Glutamatergic neuron (in vitro differentiated cells): Measurements from ENCODE around the gene AKNA. TPM values are rescaled to one million over a fixed set of nuclear protein-coding genes. Genes with fewer than 3 reads are reported as not detected.
"Not testable (repeated sequence)": the region's sequence is repeated elsewhere in the genome, so short reads cannot be mapped to it uniquely, and the experiment has no call there.

ENCODE experiments used
- DNase-seq: peaks from one replicate; pipeline ENCODE4 v3.0.0; 2022
- H3K27ac Mint-ChIP-seq: one replicate; pipeline ENCODE4 v1.8.0; 2020; ENCODE audit warnings: mild to moderate bottlenecking, mixed read lengths, inconsistent platforms; ENCODE audit not compliant: unreplicated experiment
- H3K27me3 Mint-ChIP-seq: one replicate; pipeline ENCODE4 v1.8.0; 2020; ENCODE audit warnings: mild to moderate bottlenecking, moderate library complexity, mixed read lengths, inconsistent platforms; ENCODE audit not compliant: unreplicated experiment
- H3K36me3 Mint-ChIP-seq: one replicate; pipeline ENCODE4 v1.8.0; 2020; ENCODE audit warnings: mild to moderate bottlenecking, mixed read lengths, inconsistent platforms; ENCODE audit not compliant: unreplicated experiment
- H3K4me1 Mint-ChIP-seq: one replicate; pipeline ENCODE4 v1.8.0; 2020; ENCODE audit warnings: mild to moderate bottlenecking, low read depth, mixed read lengths, inconsistent platforms; ENCODE audit not compliant: unreplicated experiment
- H3K4me3 Mint-ChIP-seq: one replicate; pipeline ENCODE4 v1.8.0; 2020; ENCODE audit warnings: mild to moderate bottlenecking, mixed read lengths, inconsistent platforms; ENCODE audit not compliant: unreplicated experiment
- H3K9me3 Mint-ChIP-seq: one replicate; pipeline ENCODE4 v1.8.0; 2020; ENCODE audit warnings: mild to moderate bottlenecking, moderate library complexity, mixed read lengths, inconsistent platforms; ENCODE audit not compliant: unreplicated experiment
- CTCF ChIP-seq: fragments of 200-600 bp; sonication (generic); IDR thresholded peaks from one replicate; pipeline ENCODE4 v1.5.0; 2021; ENCODE audit not compliant: partially characterized antibody, unreplicated experiment
- total RNA-seq: library from RNA; stranded (reverse); fragmentation: NEBNext Ultra II Directional; extraction: Animal tissue kit (Norgen Biotek cat#: 25700); gene quantifications from one replicate; pipeline ENCODE4 v1.2.1, GENCODE V29; 2021; ENCODE audit not compliant: unreplicated experiment

Gene AKNA
- total RNA-seq, 1 donor from 2014 or later = 32.6 TPM

GRCh38 chr9:114335745-114336144 lies 52.0 kb downstream of the AKNA start:
- no peaks in the 10 kb centered on the region for H3K4me1 Mint-ChIP-seq
- TF ChIP-seq CTCF = no peak
- no peak overlapping the region for H3K27ac Mint-ChIP-seq
- H3K9me3 Mint-ChIP-seq = peaks cover 2% of the 10 kb centered on the region
- H3K36me3 Mint-ChIP-seq = no peaks in the 10 kb centered on the region
- no peak overlapping the region for H3K4me3 Mint-ChIP-seq
- DNase-seq = no peak
- no peaks in the 10 kb centered on the region for H3K27me3 Mint-ChIP-seq

GRCh38 chr9:114334490-114334889 lies 53.3 kb downstream of the AKNA start:
- Mint-ChIP-seq H3K36me3 (no peaks in the 10 kb centered on the region), H3K4me3 (no peak overlapping the region), H3K27me3 (no peaks in the 10 kb centered on the region), H3K27ac (no peak overlapping the region), H3K4me1 (no peaks in the 10 kb centered on the region), H3K9me3 (peaks cover 2% of the 10 kb centered on the region)
- DNase-seq = no peak
- no peak for TF ChIP-seq CTCF

- not testable (repeated sequence) for H3K36me3 Mint-ChIP-seq, H3K27ac Mint-ChIP-seq, DNase-seq, H3K27me3 Mint-ChIP-seq, H3K4me3 Mint-ChIP-seq, H3K4me1 Mint-ChIP-seq, H3K9me3 Mint-ChIP-seq
Measured at GRCh38 chr9:114333718-114334117, 54.1 kb downstream of the AKNA start.

GRCh38 chr9:114332474-114333040 lies 55.2 kb downstream of the AKNA start:
- H3K9me3 Mint-ChIP-seq, H3K27ac Mint-ChIP-seq, H3K4me1 Mint-ChIP-seq, H3K27me3 Mint-ChIP-seq, H3K36me3 Mint-ChIP-seq, DNase-seq, H3K4me3 Mint-ChIP-seq: not testable (repeated sequence)

- DNase-seq, H3K27ac Mint-ChIP-seq, H3K36me3 Mint-ChIP-seq, H3K27me3 Mint-ChIP-seq, H3K9me3 Mint-ChIP-seq, H3K4me3 Mint-ChIP-seq, H3K4me1 Mint-ChIP-seq: not testable (repeated sequence)
Measured at GRCh38 chr9:114331229-114332195, 56.3 kb downstream of the AKNA start.

- peaks cover 2% of the 10 kb centered on the region for H3K9me3 Mint-ChIP-seq
- no peak for DNase-seq
- no peaks in the 10 kb centered on the region for H3K27me3 Mint-ChIP-seq
- H3K4me3 Mint-ChIP-seq = no peak overlapping the region
- H3K36me3 Mint-ChIP-seq = no peaks in the 10 kb centered on the region
- TF ChIP-seq CTCF = no peak
- no peak overlapping the region for H3K27ac Mint-ChIP-seq
- no peaks in the 10 kb centered on the region for H3K4me1 Mint-ChIP-seq
Measured at GRCh38 chr9:114330636-114331035, 57.1 kb downstream of the AKNA start.

GRCh38 chr9:114329625-114330022 lies 58.2 kb downstream of the AKNA start, which contains the start of gene ORM2:
TSS of gene ORM2 (plus strand) at chr9:114329869. CDS start at chr9:114329905, 36 bp downstream.
- not testable (repeated sequence) for H3K27me3 Mint-ChIP-seq, H3K4me1 Mint-ChIP-seq, H3K9me3 Mint-ChIP-seq, H3K4me3 Mint-ChIP-seq, H3K36me3 Mint-ChIP-seq, H3K27ac Mint-ChIP-seq, DNase-seq

- not testable (repeated sequence) for H3K4me1 Mint-ChIP-seq, H3K27ac Mint-ChIP-seq, H3K27me3 Mint-ChIP-seq, DNase-seq, H3K4me3 Mint-ChIP-seq, H3K36me3 Mint-ChIP-seq, H3K9me3 Mint-ChIP-seq
Measured at GRCh38 chr9:114328937-114329624, 58.7 kb downstream of the AKNA start.

GRCh38 chr9:114328357-114328820 lies 59.4 kb downstream of the AKNA start:
- not testable (repeated sequence) for H3K4me1 Mint-ChIP-seq, DNase-seq, H3K27ac Mint-ChIP-seq, H3K36me3 Mint-ChIP-seq, H3K4me3 Mint-ChIP-seq, H3K27me3 Mint-ChIP-seq, H3K9me3 Mint-ChIP-seq
